Raji (cell line): ENCODE data around the gene KCNRG.

ENCODE experiments used
- POLR2A ChIP-seq: IDR thresholded peaks from 2 replicates; pipeline ENCODE4 v1.6.1; 2011; ENCODE audit warnings: low read depth, low read length, control low read depth; ENCODE audit not compliant: insufficient read depth

The KCNRG gene

GRCh38 chr13:50053844-50054243 is 38.6 kb downstream of the KCNRG start:
- no peak for TF ChIP-seq POLR2A

GRCh38 chr13:50055454-50055853 is 40.2 kb downstream of the KCNRG start:
- no peak for TF ChIP-seq POLR2A

- TF ChIP-seq POLR2A = no peak
Measured at GRCh38 chr13:50060718-50061117, 45.5 kb downstream of the KCNRG start.

- no peak for TF ChIP-seq POLR2A
Measured at GRCh38 chr13:50065712-50066111, 50.5 kb downstream of the KCNRG start.

- TF ChIP-seq POLR2A = no peak
Measured at GRCh38 chr13:50068508-50068907, 53.3 kb downstream of the KCNRG start.

- TF ChIP-seq POLR2A = no peak
Measured at GRCh38 chr13:50069261-50069660, 54.0 kb downstream of the KCNRG start.

GRCh38 chr13:50070186-50070585 is 54.9 kb downstream of the KCNRG start:
- no peak for TF ChIP-seq POLR2A
